Measurements from ENCODE around the gene KLF3. TPM values are rescaled to one million over a fixed set of nuclear protein-coding genes. Genes with fewer than 3 reads are reported as not detected.

Gene KLF3
- total RNA-seq, 2 donors from 2014 or later, result 20.6 to 29.5 TPM

DNA sequence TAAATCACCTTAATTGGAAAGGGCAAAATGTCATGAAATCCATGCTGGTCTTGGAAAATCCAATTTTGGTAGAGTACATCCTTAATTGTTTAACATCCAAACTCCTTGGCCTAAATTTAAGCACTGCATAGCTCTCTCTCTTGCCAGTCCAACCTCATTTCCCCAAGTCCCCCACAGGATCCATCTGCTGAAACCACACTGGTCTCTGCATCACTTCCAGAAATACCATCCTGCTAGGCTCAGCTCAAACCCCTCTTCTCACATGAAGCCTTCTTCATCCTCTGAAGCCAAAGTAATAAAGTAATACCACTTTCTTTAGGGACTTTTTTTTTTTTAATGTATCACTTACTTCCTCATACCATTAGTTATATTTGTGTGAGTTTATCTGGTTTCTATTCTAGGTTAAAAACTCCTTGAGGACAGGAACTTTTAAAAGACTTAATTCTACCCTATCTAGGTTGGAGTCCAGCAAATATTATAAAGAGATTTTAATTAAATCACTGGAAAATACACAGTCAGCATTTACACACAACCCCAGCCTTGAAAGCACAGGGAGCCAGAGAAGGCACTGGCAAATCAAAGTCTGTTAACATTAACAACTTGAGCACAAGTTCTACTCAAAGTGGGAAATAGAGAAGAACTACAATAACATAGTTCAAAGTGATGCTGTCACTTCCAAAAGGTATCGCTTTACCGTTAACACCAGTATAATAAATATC is 16.7 kb upstream of the KLF3 start:
- no peak for ATAC-seq
- DNase-seq, result no peak
- intact Hi-C loops (cut with DNase I), result loop anchor here in 1 of 2 donors (10.0 kb wide), 1 partner anchor 62 kb away; no protein-coding TSS in a partner anchor

DNA sequence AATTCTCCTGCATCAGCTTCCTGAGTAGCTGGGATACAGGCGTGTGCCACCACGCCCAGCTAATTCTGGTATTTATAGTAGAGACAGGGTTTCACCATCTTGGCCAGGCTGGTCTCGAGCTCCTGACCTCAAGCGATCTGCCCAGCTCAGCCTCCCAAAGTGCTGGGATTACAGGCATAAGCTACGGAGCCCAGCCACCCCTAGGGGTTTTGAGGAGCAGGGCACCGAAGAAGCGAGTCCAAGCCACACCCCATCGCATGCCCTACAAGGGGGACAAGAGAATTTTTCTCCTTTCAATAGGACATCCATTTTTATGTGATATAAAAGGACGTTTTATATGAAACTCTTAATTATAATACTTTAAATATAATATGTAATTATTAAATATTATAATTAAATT is 13.9 kb upstream of the KLF3 start:
- intact Hi-C loops (cut with DNase I), result no loop called here
- ATAC-seq (no peak), DNase-seq (no peak)

DNA sequence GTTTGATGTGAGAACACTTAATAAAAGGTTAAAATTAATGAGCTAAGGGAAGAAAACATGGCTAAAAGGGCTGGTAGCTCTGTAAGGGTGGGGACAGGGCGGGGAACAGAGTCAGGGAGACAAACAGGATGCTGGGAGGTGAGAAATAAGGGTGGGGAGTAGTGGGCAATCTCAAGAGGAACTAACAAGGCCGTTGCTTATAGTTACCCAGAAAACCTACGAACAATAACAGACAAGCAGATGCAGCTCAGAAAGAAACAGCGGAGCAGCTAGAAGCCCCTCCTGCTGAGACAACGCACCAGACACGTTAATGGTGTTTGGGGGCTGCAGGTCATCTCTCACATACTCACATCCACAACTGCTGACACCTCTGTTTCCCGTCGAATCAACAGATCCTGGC is 9.7 kb upstream of the KLF3 start:
- peak in 1 of 2 donors; percentile 47 for ATAC-seq
- intact Hi-C loops (cut with DNase I), result no loop called here

DNA sequence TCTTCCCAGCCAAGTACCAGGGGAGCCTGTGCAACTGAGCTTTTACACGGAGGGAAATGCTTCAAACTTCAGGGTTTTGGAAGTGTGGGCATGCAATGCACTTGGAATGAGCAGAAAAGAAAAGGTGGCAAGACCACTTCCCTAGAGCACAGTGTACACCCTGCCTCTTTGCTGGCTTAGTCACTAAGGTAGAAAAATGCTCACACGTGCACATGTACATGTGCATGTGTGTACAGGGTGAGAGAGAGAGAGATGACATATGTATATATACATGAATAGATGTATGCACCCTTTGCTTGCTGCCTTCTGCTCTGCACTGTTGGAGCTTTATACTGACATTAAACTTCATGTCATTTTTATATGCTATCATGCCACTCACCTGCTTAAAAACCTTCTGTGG is 7.9 kb upstream of the KLF3 start:
- ATAC-seq (no peak), DNase-seq (no peak)
- intact Hi-C loops (cut with DNase I), result no loop called here

More for the DNA sequence above, 9.7 kb upstream of the KLF3 start:
- no peak for DNase-seq

DNA sequence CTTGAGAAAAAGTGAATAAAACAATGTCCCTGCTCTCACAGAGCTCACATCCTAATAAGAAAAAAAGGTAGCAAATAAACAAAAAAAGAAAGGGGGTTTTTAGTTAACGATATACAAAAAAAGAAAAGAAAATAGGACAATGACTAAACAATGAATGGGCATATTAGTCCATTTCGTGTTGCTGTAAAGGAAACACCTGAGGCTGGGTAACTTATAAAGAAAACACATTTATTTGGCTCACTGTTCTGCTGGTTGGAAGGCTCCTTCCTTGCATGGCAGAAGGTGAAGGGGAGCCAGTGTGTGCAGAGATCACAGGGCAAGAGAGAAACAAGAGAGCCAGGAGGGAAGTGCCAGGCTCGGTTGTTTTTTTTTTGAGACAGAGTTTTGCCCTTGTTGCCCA is 4.7 kb upstream of the KLF3 start:
- ATAC-seq (no peak), DNase-seq (no peak)

DNA sequence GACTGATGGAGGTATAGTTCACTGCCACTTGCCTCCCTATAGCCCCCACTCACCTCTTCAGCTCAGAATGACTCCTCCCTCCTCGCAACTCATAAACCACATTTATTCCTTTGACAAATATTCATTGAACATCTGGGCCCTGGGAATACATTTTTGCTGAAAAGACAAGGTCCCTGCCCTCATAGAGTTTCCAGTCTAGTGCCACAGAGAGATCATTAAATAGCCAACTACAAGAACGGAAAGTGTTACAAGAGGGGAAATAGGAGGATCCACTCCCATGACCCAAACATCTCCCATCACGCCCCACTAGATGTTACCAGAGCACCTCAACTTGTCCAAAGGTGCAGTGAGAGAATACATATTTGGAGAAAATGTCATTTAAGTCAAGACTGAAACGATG is 3.2 kb upstream of the KLF3 start:
- no peak for ATAC-seq
- intact Hi-C loops (cut with DNase I), result no loop called here
- no peak for DNase-seq

More for the DNA sequence above, 4.7 kb upstream of the KLF3 start:
- intact Hi-C loops (cut with DNase I), result no loop called here

DNA sequence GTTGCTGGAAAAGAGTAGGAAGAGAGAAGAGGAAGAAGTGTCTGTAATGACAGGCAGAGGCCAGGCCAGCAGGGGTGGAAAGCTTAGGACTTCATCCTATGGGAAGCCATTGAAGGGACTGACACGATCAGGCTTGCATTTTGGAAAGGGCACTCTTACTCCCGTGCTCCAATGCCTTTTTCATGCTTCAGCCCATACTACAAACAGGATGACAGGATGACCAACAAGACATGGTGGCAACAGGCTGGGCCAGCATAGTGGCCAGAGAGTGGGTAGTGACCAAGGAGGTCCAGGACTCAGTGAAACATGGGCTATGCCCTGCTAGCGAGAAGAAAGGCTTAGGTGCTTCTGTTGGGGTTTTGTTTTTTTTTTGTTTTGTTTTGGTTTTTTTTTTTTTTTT is 2.6 kb upstream of the KLF3 start:
- intact Hi-C loops (cut with DNase I), result no loop called here
- DNase-seq (no peak), ATAC-seq (no peak)

DNA sequence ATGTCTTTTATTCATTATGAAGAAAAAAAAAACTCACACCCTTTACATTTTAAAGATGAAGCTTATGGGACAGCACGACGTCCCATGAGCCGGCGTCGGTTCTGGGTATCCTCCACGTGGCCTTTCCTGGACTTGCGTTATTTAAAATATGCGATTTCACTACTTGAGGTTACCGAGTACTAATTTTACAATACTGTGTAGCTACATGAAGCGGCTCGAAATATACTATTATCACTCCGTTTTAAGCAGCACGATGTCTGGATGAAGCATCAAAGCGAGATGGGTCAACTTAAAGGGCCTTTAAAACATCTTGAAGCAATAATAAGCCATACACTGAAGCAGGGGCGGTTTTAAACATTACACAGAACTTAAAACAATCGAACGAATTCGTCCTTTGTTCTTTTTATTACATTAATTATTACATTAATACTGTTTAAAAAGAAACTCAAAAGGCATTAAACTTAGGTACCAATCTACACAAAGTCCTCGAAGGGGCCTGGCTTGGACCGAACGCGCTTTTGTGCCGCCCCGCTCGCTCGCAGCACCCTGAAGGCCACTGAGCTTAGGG is 1.4 kb upstream of the KLF3 start:
- no peak for DNase-seq
- no peak for ATAC-seq
- intact Hi-C loops (cut with DNase I), result no loop called here

DNA sequence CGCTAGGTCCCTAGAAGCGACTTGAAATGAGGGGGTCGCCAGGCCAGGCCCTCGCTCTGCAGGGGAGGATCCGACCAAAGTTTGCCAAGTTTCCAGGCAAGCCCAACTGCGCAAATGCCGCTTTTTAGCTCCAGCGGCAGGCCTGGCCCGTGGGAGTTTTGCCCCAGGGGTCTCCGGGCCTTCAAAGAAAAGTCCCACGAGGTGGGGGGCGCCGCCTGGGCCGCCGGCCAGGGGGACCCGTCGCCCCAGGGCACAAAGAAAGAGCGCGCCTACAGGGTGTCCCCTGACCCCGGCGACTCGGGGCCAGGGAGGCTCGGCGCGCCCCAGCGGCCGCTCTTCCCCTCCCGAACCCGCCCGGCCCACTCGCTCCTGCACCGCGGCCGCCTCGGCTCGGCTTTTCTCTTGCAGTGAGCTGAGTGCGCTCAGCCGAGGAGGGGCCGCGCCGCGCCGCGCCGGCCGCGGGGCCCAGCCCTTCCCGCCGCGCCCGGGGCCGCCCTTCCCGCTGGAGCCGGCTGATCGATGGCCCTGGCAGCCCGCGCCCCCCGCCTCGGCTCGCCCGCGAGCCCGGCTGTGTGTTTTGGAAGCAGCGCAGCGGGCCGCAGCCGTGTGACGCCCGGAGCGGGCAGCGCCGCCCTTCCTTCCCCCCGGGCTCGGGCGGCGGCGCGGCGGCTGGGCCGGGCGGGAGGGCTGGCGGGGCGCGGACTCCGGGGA is 754 bp upstream of the KLF3 start:
- intact Hi-C loops (cut with DNase I), result no loop called here
- DNase-seq, result no peak
- peak in 1 of 2 donors; percentile 17 for ATAC-seq

DNA sequence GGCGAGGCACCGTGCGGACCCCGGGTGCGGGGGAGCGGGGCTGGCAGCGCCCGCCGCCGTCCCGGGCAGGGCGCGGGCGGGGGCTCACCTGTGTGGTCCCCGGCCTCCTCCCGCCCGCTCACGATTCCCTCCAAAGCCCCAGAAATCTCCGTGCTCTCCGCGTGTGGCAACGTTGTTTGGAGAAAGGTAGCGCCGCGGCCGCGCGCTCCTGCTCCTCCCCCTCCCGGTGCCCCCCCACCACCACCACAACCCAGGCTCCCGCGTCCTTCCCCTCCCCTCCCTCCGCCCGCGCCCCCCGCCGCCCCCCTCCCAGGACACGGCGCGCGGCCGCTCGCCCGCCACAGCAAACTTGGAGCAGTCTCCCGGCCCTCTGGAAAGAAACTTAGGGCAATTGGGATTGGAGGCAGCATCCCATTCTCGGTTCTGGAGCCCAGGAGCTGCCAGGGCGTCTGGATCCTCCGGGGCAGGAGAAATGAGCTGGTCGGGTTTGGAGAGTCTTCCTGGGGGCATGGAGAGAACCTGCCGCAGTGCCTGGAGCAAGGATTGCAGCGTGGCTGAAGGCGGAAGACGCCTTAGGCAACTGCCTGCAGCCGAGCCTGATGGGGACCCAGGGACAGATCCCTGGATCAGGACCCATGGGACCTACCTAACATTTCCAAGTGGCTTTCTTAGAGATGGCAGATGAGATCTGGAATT is 855 bp downstream of the KLF3 start:
- ATAC-seq (peak; percentile 21 to 24), DNase-seq (peak; percentile 73)
- intact Hi-C loops (cut with DNase I), result loop anchor here in 1 of 2 donors (2.0 kb wide), 1 partner anchor 346 kb away; no protein-coding TSS in a partner anchor

DNA sequence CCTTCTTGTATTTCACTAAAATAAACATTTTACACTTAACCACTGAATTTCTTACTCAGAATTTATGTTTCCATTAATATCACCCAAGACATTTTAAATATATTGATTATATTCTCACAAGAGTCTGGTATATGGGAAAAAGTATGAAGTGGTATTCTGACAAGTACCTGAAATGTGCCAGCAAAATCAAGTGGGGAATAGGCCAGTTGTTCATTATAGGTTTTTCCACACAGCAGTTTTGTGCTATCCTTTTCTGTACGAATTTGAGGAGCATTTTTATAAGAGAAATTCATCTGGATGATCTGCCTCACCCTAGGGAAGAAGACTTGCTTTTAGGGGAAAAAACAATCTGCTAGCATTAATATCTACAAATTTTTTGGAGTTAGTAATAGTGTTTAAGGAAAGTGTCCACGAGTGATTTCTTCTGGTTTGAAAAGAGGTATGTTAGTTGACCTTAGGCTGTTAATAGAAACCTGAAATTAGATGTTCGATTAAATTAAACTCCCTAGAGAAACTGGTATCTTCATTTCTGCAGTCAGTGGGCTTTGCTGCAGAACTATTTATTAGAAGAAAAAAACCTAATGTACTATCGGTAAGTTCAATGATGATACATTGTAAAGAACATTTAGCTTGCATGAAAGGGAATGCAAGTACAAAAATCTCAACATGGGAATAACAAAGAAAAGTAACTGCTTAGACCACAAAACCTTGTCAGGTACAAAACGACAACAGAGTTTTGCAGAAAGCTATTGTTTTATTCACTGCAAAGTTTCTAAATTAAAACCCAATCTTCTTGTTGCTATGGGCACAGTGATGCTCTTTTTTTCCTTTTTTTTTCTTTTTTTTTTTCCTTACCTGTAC is 1.8 kb downstream of the KLF3 start:
- intact Hi-C loops (cut with DNase I), result loop anchor here in 1 of 2 donors (2.0 kb wide), 1 partner anchor 347 kb away; no protein-coding TSS in a partner anchor
- ATAC-seq, result no peak
- DNase-seq, result no peak

DNA sequence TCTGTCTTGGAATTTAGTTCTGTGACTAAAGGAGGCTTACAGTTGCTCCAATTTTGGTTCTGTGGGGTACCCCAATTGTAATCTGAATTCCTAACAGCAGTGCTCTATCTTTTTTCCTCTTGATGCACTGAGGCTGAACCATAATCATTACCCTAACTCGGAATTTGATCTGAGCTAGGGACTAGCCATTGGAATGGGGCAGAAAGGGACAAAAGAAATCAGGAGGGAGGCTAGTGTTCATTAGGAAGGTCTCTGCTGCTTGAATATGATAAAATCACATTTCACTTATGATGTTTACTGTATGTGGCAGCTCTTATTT is 2.7 kb downstream of the KLF3 start:
- ATAC-seq, result no peak
- DNase-seq, result no peak
- intact Hi-C loops (cut with DNase I), result no loop called here

DNA sequence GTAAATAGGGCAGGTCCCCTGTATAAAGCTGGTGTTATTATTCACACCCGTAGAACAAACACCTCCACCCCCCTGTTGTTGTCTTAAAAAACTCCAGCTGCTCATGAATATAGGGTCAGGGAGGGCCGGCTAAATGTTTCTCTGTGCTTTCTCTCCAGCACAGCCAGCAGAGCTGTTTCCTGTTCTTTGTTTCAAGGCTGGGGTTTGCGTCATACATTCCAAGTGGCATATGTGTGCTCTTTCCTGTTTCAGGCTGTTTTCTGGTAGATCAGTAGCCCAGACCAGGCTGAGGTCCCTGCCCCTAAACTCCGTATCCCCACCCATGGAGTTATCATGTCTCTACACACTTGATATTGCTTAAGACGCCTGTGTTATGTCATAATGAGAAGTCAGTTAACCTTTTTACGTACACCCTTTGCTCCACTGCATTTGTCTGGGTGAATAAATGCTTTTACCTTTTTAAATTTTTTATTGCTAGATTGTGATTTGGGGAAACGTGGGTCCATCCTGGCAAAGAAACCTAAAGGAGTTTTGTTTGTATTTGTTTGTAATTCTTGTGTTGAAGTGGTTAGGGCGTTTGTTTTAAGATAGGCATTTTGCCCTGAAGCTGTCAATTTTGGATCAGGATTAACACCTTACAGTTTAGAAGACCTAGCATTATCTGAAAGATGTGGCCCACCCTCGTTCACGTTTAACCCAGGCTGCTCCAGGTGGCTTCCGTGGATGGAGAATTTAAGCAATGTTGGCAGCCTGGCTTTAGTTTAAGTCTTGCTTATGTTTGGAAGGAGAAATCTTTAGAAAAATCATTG is 3.3 kb downstream of the KLF3 start:
- intact Hi-C loops (cut with DNase I), result no loop called here
- ATAC-seq, result peak; percentile 27 to 59
- DNase-seq, result peak; percentile 81

DNA sequence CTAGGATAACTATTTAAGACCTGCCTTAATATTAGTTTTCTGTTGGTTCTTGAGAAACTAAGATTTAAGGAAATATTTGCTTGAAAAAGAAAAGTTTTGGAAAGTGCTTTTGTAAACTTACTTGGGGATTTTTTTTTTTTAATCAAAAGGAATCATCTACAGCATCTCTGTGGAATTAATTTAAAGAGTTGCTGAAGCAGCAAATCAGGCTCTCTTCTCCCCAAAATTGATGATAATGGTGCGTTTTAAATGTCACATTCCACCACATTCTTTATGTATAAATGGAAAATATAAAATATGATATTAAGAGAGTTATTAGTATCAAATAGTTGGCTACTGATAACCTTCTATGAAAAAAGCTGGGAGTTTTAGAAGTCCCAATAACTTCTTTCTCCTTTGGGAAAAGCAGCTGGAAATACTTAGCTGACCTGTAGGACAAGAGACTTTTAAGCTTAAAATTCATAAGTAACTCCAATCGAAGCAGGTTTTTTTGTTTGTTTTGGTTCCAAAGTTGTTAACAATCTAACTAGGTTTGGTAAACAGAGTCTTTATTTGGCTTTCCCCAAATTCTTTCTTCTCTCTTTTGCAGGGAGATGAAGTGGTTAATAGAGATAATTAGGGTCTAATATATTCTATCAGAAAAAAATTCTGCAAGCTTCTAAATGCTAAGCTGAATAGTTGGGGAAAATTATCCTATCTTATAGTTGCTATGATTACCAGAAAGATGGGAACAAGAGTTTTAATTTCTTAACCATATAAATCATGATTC is 4.4 kb downstream of the KLF3 start:
- DNase-seq, result no peak
- ATAC-seq, result no peak
- intact Hi-C loops (cut with DNase I), result no loop called here

DNA sequence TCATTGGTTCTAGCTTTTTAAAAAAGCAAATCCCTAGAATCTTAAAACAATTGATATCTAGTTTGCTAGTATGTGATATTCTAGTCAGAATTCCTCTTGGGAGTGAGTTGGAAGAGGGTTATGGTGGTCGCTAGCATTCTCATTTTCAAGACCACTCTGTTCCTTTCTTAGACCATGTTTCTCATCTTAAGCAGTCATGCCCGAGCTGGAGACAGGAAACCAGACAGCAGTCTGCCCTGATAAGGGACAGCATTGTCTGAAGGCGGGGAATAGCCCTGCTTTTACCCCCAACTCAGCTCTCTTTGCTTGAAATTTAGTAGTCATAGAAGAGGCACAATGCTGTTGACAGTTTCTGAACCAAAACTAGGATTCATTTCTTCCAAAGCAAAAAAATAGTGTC is 5.2 kb downstream of the KLF3 start:
- DNase-seq, result no peak
- no peak for ATAC-seq
- intact Hi-C loops (cut with DNase I), result no loop called here

DNA sequence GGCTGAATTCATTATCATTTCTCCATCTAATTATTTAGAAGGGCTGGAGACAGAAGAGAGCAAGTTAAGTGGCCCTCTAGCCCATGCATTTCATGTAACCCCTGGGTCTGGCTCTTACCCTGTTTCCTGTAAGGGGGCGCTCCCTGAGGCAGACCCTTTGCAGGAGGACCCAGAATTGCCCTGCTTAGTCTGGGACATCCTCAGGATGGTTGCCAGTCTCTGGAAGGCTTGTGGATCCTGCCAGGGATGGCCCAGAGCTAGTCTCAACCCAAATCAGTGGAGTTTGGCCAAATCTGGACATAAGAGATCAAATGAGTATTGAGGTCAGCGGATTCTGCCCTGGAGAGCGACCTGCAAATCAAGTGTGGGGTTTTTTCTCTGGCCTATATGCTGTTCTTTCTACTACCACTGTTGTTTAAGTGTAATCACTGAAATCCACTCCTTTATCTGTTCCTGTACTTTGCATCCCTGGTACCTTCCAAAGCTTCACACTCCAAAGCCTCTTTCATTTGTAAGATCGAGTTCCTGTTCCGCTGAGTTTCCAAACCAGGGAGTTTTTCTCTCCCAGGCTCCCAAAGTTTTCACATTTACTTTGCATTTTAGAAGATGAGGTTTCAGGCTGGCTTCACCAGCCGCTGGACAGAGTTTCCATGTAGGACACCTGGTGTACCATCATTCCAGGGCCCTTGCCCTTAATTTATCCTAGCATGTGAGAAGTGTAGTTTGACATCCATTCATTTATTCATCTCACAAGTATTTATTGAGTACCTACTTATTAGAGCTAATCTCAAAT is 6.3 kb downstream of the KLF3 start:
- DNase-seq, result no peak
- intact Hi-C loops (cut with DNase I), result loop anchor here in 1 of 2 donors (5.0 kb wide), 1 partner anchor 608 kb away; no protein-coding TSS in a partner anchor
- no peak for ATAC-seq

Data from left cardiac atrium (tissue), 4 donors.